Lower leg skin (tissue), 3 donors: Measurements from ENCODE around the gene FGF12.

ENCODE experiments used
- POLR2A ChIP-seq, 2 donors: fragments of 450-650 bp; IDR thresholded peaks; one replicate each; pipeline ENCODE4 v1.6.1; 2016 to 2017; ENCODE audit warnings: antibody characterized with exemption in 2 of 2, mild to moderate bottlenecking in 1 of 2, moderate library complexity in 1 of 2
- TF ChIP-seq, protein P1 (sequence below), 3 donors: fragments of 450-650 bp; IDR thresholded peaks; one replicate each; pipeline ENCODE4 v1.5.1; 2016; ENCODE audit warnings: antibody characterized with exemption in 3 of 3, mild to moderate bottlenecking in 3 of 3, moderate library complexity in 2 of 3

DNA sequence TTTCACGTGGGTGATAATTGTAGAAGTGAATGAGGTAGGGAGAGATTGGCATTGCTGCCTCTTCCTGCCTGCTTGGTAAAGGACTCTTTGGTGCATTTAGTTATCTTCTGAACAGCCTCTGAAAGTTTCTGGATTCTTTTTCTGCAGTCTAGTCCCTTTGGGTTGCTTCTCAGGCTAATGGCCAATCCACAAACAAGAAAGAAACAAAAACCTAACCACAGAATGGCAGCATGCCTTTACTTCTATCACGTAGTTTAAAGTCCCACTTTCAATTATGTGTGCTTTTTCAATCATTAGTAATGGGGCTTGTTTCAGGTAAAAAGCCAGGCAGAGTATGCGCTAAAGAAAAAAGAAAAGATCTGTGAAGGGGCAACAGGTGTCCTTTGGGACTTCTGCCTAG lies 7.4 kb downstream of the FGF12 start:
- TF ChIP-seq, protein P1, sequence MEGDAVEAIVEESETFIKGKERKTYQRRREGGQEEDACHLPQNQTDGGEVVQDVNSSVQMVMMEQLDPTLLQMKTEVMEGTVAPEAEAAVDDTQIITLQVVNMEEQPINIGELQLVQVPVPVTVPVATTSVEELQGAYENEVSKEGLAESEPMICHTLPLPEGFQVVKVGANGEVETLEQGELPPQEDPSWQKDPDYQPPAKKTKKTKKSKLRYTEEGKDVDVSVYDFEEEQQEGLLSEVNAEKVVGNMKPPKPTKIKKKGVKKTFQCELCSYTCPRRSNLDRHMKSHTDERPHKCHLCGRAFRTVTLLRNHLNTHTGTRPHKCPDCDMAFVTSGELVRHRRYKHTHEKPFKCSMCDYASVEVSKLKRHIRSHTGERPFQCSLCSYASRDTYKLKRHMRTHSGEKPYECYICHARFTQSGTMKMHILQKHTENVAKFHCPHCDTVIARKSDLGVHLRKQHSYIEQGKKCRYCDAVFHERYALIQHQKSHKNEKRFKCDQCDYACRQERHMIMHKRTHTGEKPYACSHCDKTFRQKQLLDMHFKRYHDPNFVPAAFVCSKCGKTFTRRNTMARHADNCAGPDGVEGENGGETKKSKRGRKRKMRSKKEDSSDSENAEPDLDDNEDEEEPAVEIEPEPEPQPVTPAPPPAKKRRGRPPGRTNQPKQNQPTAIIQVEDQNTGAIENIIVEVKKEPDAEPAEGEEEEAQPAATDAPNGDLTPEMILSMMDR (IDR thresholded peaks at IDR 0.05): no peak
- TF ChIP-seq POLR2A (IDR thresholded peaks at IDR 0.05): no peak
